Endothelial cell of umbilical vein (primary cell): ENCODE measurements around the gene SLC22A9. TPM values are rescaled to one million over a fixed set of nuclear protein-coding genes. Genes with fewer than 3 reads are reported as not detected.
"Not testable (repeated sequence)": the region's sequence is repeated elsewhere in the genome, so short reads cannot be mapped to it uniquely, and the experiment has no call there.

Experiments used
- BruUV-seq: library from RNA; stranded (reverse); fragments of 400-500 nt; replicated peaks from 2 replicates; lab custom pipeline; 2021; lab: Mats Ljungman, UMichigan
- CTCF ChIA-PET: fragments of 300-600, 350-600 bp; sonication (Branson Sonifier 250); formaldehyde crosslinking; loops from one replicate; lab custom pipeline; 2021; ENCODE audit warnings: antibody characterized with exemption, inconsistent platforms; lab: Charles Lee
- POLR2A ChIA-PET: fragments of 300-600, 350-600 bp; sonication (Branson Sonifier 250); formaldehyde crosslinking; loops from one replicate; lab custom pipeline; 2021; ENCODE audit warnings: antibody characterized with exemption, inconsistent platforms; lab: Charles Lee
- DNase-seq: peaks from one replicate; pipeline ENCODE4 v3.0.0-alpha.2; 2011; ENCODE audit warnings: low read depth, low spot score
- FAIRE-seq: peaks from 2 replicates; lab custom pipeline; 2011; peaks lifted over from hg19 to GRCh38; lab: Jason Lieb, UNC
- H2AFZ ChIP-seq: 2 replicates; pipeline ENCODE4 v1.6.0; 2012; ENCODE audit warnings: low read depth, low read length, control low read depth, inconsistent platforms
- H3K27ac ChIP-seq: 2 replicates; pipeline ENCODE4 v1.5.1; 2011; ENCODE audit warnings: low read depth, mild to moderate bottlenecking, control low read depth, low read length, moderate library complexity; ENCODE audit not compliant: insufficient read depth
- H3K27me3 ChIP-seq, 2 experiments: 2 replicates each; pipeline versions ENCODE4 v1.6.0 to v1.6.1; 2011; ENCODE audit warnings: low read length in 2 of 2, mixed read lengths in 1 of 2; ENCODE audit not compliant: control insufficient read depth in 2 of 2, insufficient read depth in 2 of 2
- H3K36me3 ChIP-seq, 2 experiments: 2 replicates in 1 of 2; 3 replicates in 1 of 2; pipeline ENCODE4 v1.5.1; 2011; ENCODE audit warnings: low read length in 2 of 2, mild to moderate bottlenecking in 1 of 2, moderate library complexity in 1 of 2; ENCODE audit not compliant: control insufficient read depth in 2 of 2, insufficient read depth in 2 of 2; ENCODE audit errors: extremely low read depth in 1 of 2
- H3K4me1 ChIP-seq: 3 replicates; pipeline ENCODE4 v1.5.1; 2011; ENCODE audit warnings: mild to moderate bottlenecking, low read length; ENCODE audit not compliant: control insufficient read depth, insufficient read depth; ENCODE audit errors: extremely low read depth
- H3K4me2 ChIP-seq: 2 replicates; pipeline ENCODE4 v1.6.1; 2011; ENCODE audit warnings: low read length, control low read depth, mixed read lengths; ENCODE audit not compliant: insufficient read depth
- H3K4me3 ChIP-seq, 3 experiments: fragments of 200-600 bp in 1 of 3; sonication (generic), shearing (Covaris generic) in 1 of 3; replicated peaks in 1 of 3; 2 replicates each; pipeline ENCODE4 v1.5.1; 2011 to 2016; ENCODE audit warnings: control low read depth in 3 of 3, low read length in 3 of 3, mild to moderate bottlenecking in 2 of 3, inconsistent platforms in 1 of 3, low read depth in 1 of 3, moderate library complexity in 1 of 3; ENCODE audit not compliant: insufficient read depth in 1 of 3
- H3K79me2 ChIP-seq: 2 replicates; pipeline ENCODE4 v1.6.0; 2012; ENCODE audit warnings: low read length, inconsistent platforms; ENCODE audit not compliant: control insufficient read depth, insufficient read depth
- H3K9ac ChIP-seq: replicated peaks from 2 replicates; pipeline ENCODE3; 2011; ENCODE audit warnings: low read length, control low read depth; ENCODE audit not compliant: insufficient read depth; ENCODE audit errors: extremely low read depth
- H3K9me1 ChIP-seq: replicated peaks from 3 replicates; pipeline ENCODE4 v1.6.0; 2011; ENCODE audit warnings: mild to moderate bottlenecking, low read length; ENCODE audit not compliant: control insufficient read depth, insufficient read depth; ENCODE audit errors: extremely low read depth
- H3K9me3 ChIP-seq: replicated peaks from 2 replicates; pipeline ENCODE4 v1.5.1; 2012; ENCODE audit warnings: low read length, inconsistent platforms; ENCODE audit not compliant: control insufficient read depth, insufficient read depth
- H4K20me1 ChIP-seq: replicated peaks from 2 replicates; pipeline ENCODE3; 2011; ENCODE audit warnings: mild to moderate bottlenecking, low read length; ENCODE audit not compliant: control insufficient read depth, insufficient read depth; ENCODE audit errors: extremely low read depth
- GATA2 ChIP-seq: IDR thresholded peaks from 2 replicates; pipeline ENCODE4 v1.7.0; 2011; ENCODE audit warnings: low read depth, mild to moderate bottlenecking, moderate library complexity, mixed read lengths, low read length; ENCODE audit not compliant: insufficient read length, insufficient read depth
- POLR2A ChIP-seq: IDR thresholded peaks from 2 replicates; pipeline ENCODE4 v1.6.1; 2012; ENCODE audit warnings: low read depth, mild to moderate bottlenecking, control low read depth, low read length
- dilution Hi-C: fragments of 300-500 bp; cut with MboI; formaldehyde crosslinking; loops from one replicate; pipeline ENCODE4 v1.15.0; 2019; ENCODE audit warnings: low sequenced_read_pairs; ENCODE audit not compliant: extremely low pct_ligation_motif_present
- intact Hi-C: fragments of 100-400 bp; cut with micrococcal nuclease; formaldehyde crosslinking; loops from one replicate; pipeline ENCODE4 v1.10.0; 2022
- polyA plus RNA-seq, 4 experiments: library from polyadenylated mRNA; depleted of rRNA in 3 of 4; stranded (reverse) in 3 of 4; unstranded in 1 of 4; fragments of >200 nt; gene quantifications; 2 replicates each; pipeline versions ENCODE4 v1.2.1 to v1.2.3, GENCODE V29; 2011 to 2012; ENCODE audit warnings: missing spikeins in 1 of 4
- total RNA-seq: library from RNA; stranded (reverse); gene quantifications from 2 replicates; pipeline ENCODE4 v1.2.3, GENCODE V29; 2021

SLC22A9 gene
- total and polyA plus RNA-seq, 2 donors (not counting 3 experiments of a cell fraction or from before 2014, with no cell fraction given) = not detected

- TF ChIP-seq POLR2A (no peak), GATA2 (no peak)
- no peak overlapping the region for H3K4me2 ChIP-seq
- no peak overlapping the region for H2AFZ ChIP-seq
- dilution Hi-C loops = no loop called here
- ChIA-PET CTCF (no interaction called here), POLR2A (no interaction called here)
- no peaks in the 10 kb centered on the region for H3K4me1 ChIP-seq
- FAIRE-seq = no peak
- no peak overlapping the region for H3K27ac ChIP-seq
- no peak for DNase-seq
- intact Hi-C loops = no loop called here
- H3K36me3 ChIP-seq = no peaks in the 10 kb centered on the region
- BruUV-seq = no TSS peak
- H3K9me1 ChIP-seq = no peaks in the 10 kb centered on the region
- no peaks in the 10 kb centered on the region for H3K79me2 ChIP-seq
- H3K9me3 ChIP-seq = no peaks in the 10 kb centered on the region
- no peak overlapping the region for H3K4me3 ChIP-seq
- no peaks in the 10 kb centered on the region for H3K27me3 ChIP-seq
- H4K20me1 ChIP-seq = no peaks in the 10 kb centered on the region
- no peak overlapping the region for H3K9ac ChIP-seq
These were observed 58.5 kb downstream of the SLC22A9 start for GRCh38 chr11:63427971-63428508.

- H3K79me2 ChIP-seq, DNase-seq, H3K9me3 ChIP-seq, H3K4me2 ChIP-seq, H3K9ac ChIP-seq, dilution Hi-C loops, H4K20me1 ChIP-seq, POLR2A ChIA-PET, H3K4me1 ChIP-seq, BruUV-seq, H3K27me3 ChIP-seq, H3K9me1 ChIP-seq, intact Hi-C loops, H2AFZ ChIP-seq, CTCF ChIA-PET, H3K36me3 ChIP-seq, FAIRE-seq, H3K27ac ChIP-seq, H3K4me3 ChIP-seq: not testable (repeated sequence)
These were observed 61.1 kb downstream of the SLC22A9 start for GRCh38 chr11:63430731-63431130.

GRCh38 chr11:63435351-63435750 is 65.8 kb downstream of the SLC22A9 start:
- H4K20me1 ChIP-seq, POLR2A ChIA-PET, dilution Hi-C loops, H3K27me3 ChIP-seq, H3K4me3 ChIP-seq, H3K9me3 ChIP-seq, H3K4me2 ChIP-seq, H3K79me2 ChIP-seq, H3K36me3 ChIP-seq, H3K9me1 ChIP-seq, BruUV-seq, H3K4me1 ChIP-seq, DNase-seq, intact Hi-C loops, H3K9ac ChIP-seq, FAIRE-seq, H2AFZ ChIP-seq, H3K27ac ChIP-seq: not testable (repeated sequence)
- CTCF ChIA-PET = interaction anchor here (1.2 kb wide), 1 partner anchor 400 kb away, joined by 3 read pairs; no protein-coding TSS in a partner anchor

- POLR2A ChIA-PET, H3K79me2 ChIP-seq, CTCF ChIA-PET, dilution Hi-C loops, FAIRE-seq, H3K27me3 ChIP-seq, H3K4me1 ChIP-seq, H3K4me3 ChIP-seq, H3K4me2 ChIP-seq, H4K20me1 ChIP-seq, H2AFZ ChIP-seq, BruUV-seq, DNase-seq, H3K9ac ChIP-seq, H3K36me3 ChIP-seq, H3K9me1 ChIP-seq, H3K9me3 ChIP-seq, H3K27ac ChIP-seq, intact Hi-C loops: not testable (repeated sequence)
These were observed 66.2 kb downstream of the SLC22A9 start for GRCh38 chr11:63435831-63436230.
